GM13976 (cell line): ENCODE data around the gene RAPGEF2.

Experiments used
- DNase-seq: peaks from one replicate; pipeline ENCODE4 v3.0.0; 2012; ENCODE audit warnings: low spot score
- CTCF ChIP-seq: IDR thresholded peaks from 2 replicates; pipeline ENCODE4 v1.5.1; 2012; ENCODE audit warnings: borderline replicate concordance, mild to moderate bottlenecking; ENCODE audit not compliant: insufficient read depth; ENCODE audit errors: extremely low read depth, missing control alignments, control extremely low read depth
- in situ Hi-C: fragments of 300-500 bp; cut with MboI; formaldehyde crosslinking; loops from one replicate; pipeline ENCODE4 v1.12.0; 2022; ENCODE audit warnings: low sequenced_read_pairs, mixed read lengths, inconsistent platforms; ENCODE audit not compliant: unreplicated experiment

Gene RAPGEF2

GRCh38 chr4:159149666-159150065 lies 46.8 kb downstream of the RAPGEF2 start:
- DNase-seq: no peak
- in situ Hi-C loops: no loop called here
- TF ChIP-seq CTCF: no peak

GRCh38 chr4:159150396-159150795 lies 47.5 kb downstream of the RAPGEF2 start:
- in situ Hi-C loops: no loop called here
- DNase-seq: no peak
- no peak for TF ChIP-seq CTCF

GRCh38 chr4:159150821-159151390 lies 48.0 kb downstream of the RAPGEF2 start:
- peak; percentile 16 for DNase-seq
- no peak for TF ChIP-seq CTCF
- in situ Hi-C loops: no loop called here

GRCh38 chr4:159151689-159152088 lies 48.8 kb downstream of the RAPGEF2 start:
- in situ Hi-C loops: no loop called here
- no peak for DNase-seq
- TF ChIP-seq CTCF: no peak

- TF ChIP-seq CTCF: no peak
- DNase-seq: no peak
- in situ Hi-C loops: no loop called here
Observed at GRCh38 chr4:159152181-159152580, 49.3 kb downstream of the RAPGEF2 start.

GRCh38 chr4:159153669-159154068 lies 50.8 kb downstream of the RAPGEF2 start:
- in situ Hi-C loops: no loop called here
- no peak for DNase-seq
- no peak for TF ChIP-seq CTCF
